IMR-90 (cell line): ENCODE results near the gene RPRM. TPM values are rescaled to one million over a fixed set of nuclear protein-coding genes. Genes with fewer than 3 reads are reported as not detected.

ENCODE experiments used
- ATAC-seq: fragments of 200-7000 bp; cut with Tn5 transposase; 2 replicates; pipeline ENCODE4 v1.9.1; 2020; ENCODE audit warnings: low read depth, mild to moderate bottlenecking, moderate library complexity
- BruUV-seq: library from RNA; stranded (reverse); fragments of 400-500 nt; replicated peaks from 2 replicates; lab custom pipeline; 2021; lab: Mats Ljungman, UMichigan
- CTCF ChIA-PET: fragments of 300-600 bp; formaldehyde crosslinking; extraction: SDS; loops from one replicate; lab custom pipeline; 2021; ENCODE audit warnings: antibody characterized with exemption; lab: Yijun Ruan, JAX
- POLR2A ChIA-PET: fragments of 300-600 bp; sonication (Branson Sonifier 250); formaldehyde crosslinking; loops from one replicate; lab custom pipeline; 2022; ENCODE audit warnings: antibody characterized with exemption; ENCODE audit not compliant: unreplicated experiment; lab: Charles Lee
- DNase-seq: peaks from one replicate; pipeline ENCODE4 v3.0.0; 2013
- H2AFZ ChIP-seq: replicated peaks from 2 replicates; pipeline ENCODE3; 2013; ENCODE audit warnings: low read length, mild to moderate bottlenecking; ENCODE audit not compliant: poor library complexity
- H2AK5ac ChIP-seq: 2 replicates; pipeline ENCODE4 v1.6.1; 2013; ENCODE audit warnings: low read depth, low read length, inconsistent platforms
- H2AK9ac ChIP-seq: replicated peaks from 2 replicates; pipeline ENCODE3; 2013; ENCODE audit warnings: mild to moderate bottlenecking, low read depth, low read length, moderate library complexity; ENCODE audit not compliant: poor library complexity
- H2BK120ac ChIP-seq: 2 replicates; pipeline ENCODE4 v1.6.1; 2013; ENCODE audit warnings: low read depth, low read length, inconsistent platforms
- H2BK15ac ChIP-seq: 3 replicates; pipeline ENCODE4 v1.6.1; 2013; ENCODE audit warnings: low read depth, low read length, inconsistent platforms
- H2BK20ac ChIP-seq: 2 replicates; pipeline ENCODE4 v1.6.1; 2013; ENCODE audit warnings: low read depth, mild to moderate bottlenecking, inconsistent platforms, low read length, moderate library complexity
- H2BK5ac ChIP-seq: 2 replicates; pipeline ENCODE4 v1.6.1; 2013; ENCODE audit warnings: mild to moderate bottlenecking, low read depth, low read length, inconsistent platforms; ENCODE audit not compliant: poor library complexity, severe bottlenecking
- H3K14ac ChIP-seq: replicated peaks from 2 replicates; pipeline ENCODE4 v1.6.1; 2013; ENCODE audit warnings: low read depth, low read length, inconsistent platforms
- H3K18ac ChIP-seq: 2 replicates; pipeline ENCODE4 v1.6.1; 2013; ENCODE audit warnings: low read depth, low read length, control low read depth
- H3K23ac ChIP-seq: 2 replicates; pipeline ENCODE4 v1.6.1; 2013; ENCODE audit warnings: low read depth, low read length, inconsistent platforms
- H3K27ac ChIP-seq: 2 replicates; pipeline ENCODE4 v1.5.1; 2013; ENCODE audit warnings: mild to moderate bottlenecking, control low read depth, low read length; ENCODE audit not compliant: insufficient read depth
- H3K27me3 ChIP-seq: 2 replicates; pipeline ENCODE4 v1.6.1; 2013; ENCODE audit warnings: low read length; ENCODE audit not compliant: control insufficient read depth, insufficient read depth
- H3K36me3 ChIP-seq: 2 replicates; pipeline ENCODE4 v1.6.1; 2013; ENCODE audit warnings: low read length, mixed read lengths; ENCODE audit not compliant: control insufficient read depth, insufficient read depth
- H3K4ac ChIP-seq: 2 replicates; pipeline ENCODE4 v1.6.1; 2013; ENCODE audit warnings: low read depth, low read length, inconsistent platforms
- H3K4me1 ChIP-seq: 2 replicates; pipeline ENCODE4 v1.6.1; 2013; ENCODE audit warnings: low read length, mixed read lengths; ENCODE audit not compliant: control insufficient read depth, insufficient read depth
- H3K4me2 ChIP-seq: 2 replicates; pipeline ENCODE4 v1.6.1; 2013; ENCODE audit warnings: low read depth, mild to moderate bottlenecking, control low read depth, low read length, moderate library complexity
- H3K4me3 ChIP-seq: 2 replicates; pipeline ENCODE4 v1.5.1; 2013; ENCODE audit warnings: low read depth, mild to moderate bottlenecking, control low read depth, low read length, moderate library complexity; ENCODE audit not compliant: insufficient read depth
- H3K56ac ChIP-seq: 2 replicates; pipeline ENCODE4 v1.6.1; 2013; ENCODE audit warnings: low read length, inconsistent platforms; ENCODE audit not compliant: insufficient read depth; ENCODE audit errors: extremely low read depth
- H3K79me1 ChIP-seq, 2 experiments: 2 replicates each; pipeline ENCODE4 v1.6.1; 2013; ENCODE audit warnings: low read length in 2 of 2, inconsistent platforms in 1 of 2, low read depth in 1 of 2
- H3K9ac ChIP-seq: 2 replicates; pipeline ENCODE4 v1.6.1; 2013; ENCODE audit warnings: low read depth, low read length, control low read depth
- H3K9me1 ChIP-seq: 2 replicates; pipeline ENCODE4 v1.6.1; 2013; ENCODE audit warnings: low read length, inconsistent platforms; ENCODE audit not compliant: insufficient read depth
- H3K9me3 ChIP-seq: 2 replicates; pipeline ENCODE4 v1.6.1; 2013; ENCODE audit warnings: low read length; ENCODE audit not compliant: control insufficient read depth, insufficient read depth
- H4K20me1 ChIP-seq: 2 replicates; pipeline ENCODE4 v1.6.1; 2013; ENCODE audit warnings: low read length, inconsistent platforms; ENCODE audit not compliant: insufficient read depth
- H4K5ac ChIP-seq: 2 replicates; pipeline ENCODE4 v1.6.1; 2013; ENCODE audit warnings: mild to moderate bottlenecking, low read depth, low read length, control low read depth
- H4K8ac ChIP-seq, 2 experiments: 2 replicates each; pipeline ENCODE4 v1.6.1; 2013; ENCODE audit warnings: low read depth in 2 of 2, low read length in 2 of 2, control low read depth in 1 of 2, inconsistent platforms in 1 of 2
- H4K91ac ChIP-seq: 2 replicates; pipeline ENCODE4 v1.6.1; 2013; ENCODE audit warnings: low read depth, low read length, inconsistent platforms; ENCODE audit not compliant: insufficient read depth
- CEBPB ChIP-seq: IDR thresholded peaks from 2 replicates; pipeline ENCODE4 v1.6.1; 2012; ENCODE audit warnings: low read depth, low read length, improper control_type of control experiment
- ELK1 ChIP-seq: fragments of 150-350 bp; IDR thresholded peaks from 2 replicates; pipeline ENCODE4 v1.6.1; 2016; ENCODE audit warnings: low read depth, mild to moderate bottlenecking, low read length, moderate library complexity, borderline replicate concordance
- MAFK ChIP-seq: IDR thresholded peaks from 2 replicates; pipeline ENCODE4 v1.6.1; 2012; ENCODE audit warnings: low read depth, low read length, improper control_type of control experiment
- MAZ ChIP-seq: IDR thresholded peaks from 2 replicates; pipeline ENCODE4 v1.6.1; 2012; ENCODE audit warnings: low read depth, mild to moderate bottlenecking, low read length, improper control_type of control experiment, moderate library complexity, borderline replicate concordance
- NFE2L2 ChIP-seq: fragments of 150-350 bp; IDR thresholded peaks from 2 replicates; pipeline ENCODE4 v1.6.1; 2016; ENCODE audit warnings: low read depth, mild to moderate bottlenecking, low read length
- POLR2A ChIP-seq: IDR thresholded peaks from 2 replicates; pipeline ENCODE4 v1.6.1; 2012; ENCODE audit warnings: mild to moderate bottlenecking, low read depth, low read length
- RAD21 ChIP-seq: IDR thresholded peaks from 2 replicates; pipeline ENCODE4 v1.6.1; 2012; ENCODE audit warnings: low read length, improper control_type of control experiment
- RCOR1 ChIP-seq: IDR thresholded peaks from 2 replicates; pipeline ENCODE4 v1.6.1; 2012; ENCODE audit warnings: mild to moderate bottlenecking, low read length, improper control_type of control experiment; ENCODE audit not compliant: insufficient replicate concordance
- RFX5 ChIP-seq: IDR thresholded peaks from 2 replicates; pipeline ENCODE4 v1.8.0; 2012; ENCODE audit warnings: low read depth, mild to moderate bottlenecking, low read length, moderate library complexity
- WGBS, 2 experiments: methylation state at CpG; one replicate each; pipeline versions ENCODE4 v1.1.5 to v1.1.7; 2013; ENCODE audit warnings: missing lambda C conversion rate in 2 of 2; ENCODE audit not compliant: insufficient read length in 1 of 2; ENCODE audit errors: extremely low coverage in 2 of 2; 5-methylcytosine and 5-hydroxymethylcytosine counted together
- dilution Hi-C: fragments of 300-500 bp; cut with HindIII; formaldehyde crosslinking; loops from one replicate; pipeline ENCODE4 v1.14.3; 2018; ENCODE audit warnings: low sequenced_read_pairs; ENCODE audit not compliant: unreplicated experiment
- in situ Hi-C: fragments of 300-500 bp; cut with MboI; formaldehyde crosslinking; loops from 3 replicates; pipeline ENCODE4 v1.14.3; 2019; ENCODE audit warnings: low sequenced_read_pairs, inconsistent platforms, mixed read lengths
- intact Hi-C: fragments of 100-400 bp; cut with micrococcal nuclease; formaldehyde crosslinking; loops from 2 replicates; pipeline ENCODE4 v1.10.0; 2022
- polyA plus RNA-seq, 3 experiments: library from polyadenylated mRNA; depleted of rRNA; stranded (reverse); fragments of >200 nt; gene quantifications; 2 replicates each; pipeline ENCODE4 v1.2.3, GENCODE V29; 2012; ENCODE audit warnings: low replicate concordance in 1 of 3
- total RNA-seq: library from RNA; depleted of rRNA; stranded (reverse); fragments of >200 nt; gene quantifications from 2 replicates; pipeline ENCODE4 v1.2.3, GENCODE V29; 2012

Gene RPRM
- total and polyA plus RNA-seq, 2 of the 4 experiments (the other 2 are of a cell fraction), result not detected

DNA sequence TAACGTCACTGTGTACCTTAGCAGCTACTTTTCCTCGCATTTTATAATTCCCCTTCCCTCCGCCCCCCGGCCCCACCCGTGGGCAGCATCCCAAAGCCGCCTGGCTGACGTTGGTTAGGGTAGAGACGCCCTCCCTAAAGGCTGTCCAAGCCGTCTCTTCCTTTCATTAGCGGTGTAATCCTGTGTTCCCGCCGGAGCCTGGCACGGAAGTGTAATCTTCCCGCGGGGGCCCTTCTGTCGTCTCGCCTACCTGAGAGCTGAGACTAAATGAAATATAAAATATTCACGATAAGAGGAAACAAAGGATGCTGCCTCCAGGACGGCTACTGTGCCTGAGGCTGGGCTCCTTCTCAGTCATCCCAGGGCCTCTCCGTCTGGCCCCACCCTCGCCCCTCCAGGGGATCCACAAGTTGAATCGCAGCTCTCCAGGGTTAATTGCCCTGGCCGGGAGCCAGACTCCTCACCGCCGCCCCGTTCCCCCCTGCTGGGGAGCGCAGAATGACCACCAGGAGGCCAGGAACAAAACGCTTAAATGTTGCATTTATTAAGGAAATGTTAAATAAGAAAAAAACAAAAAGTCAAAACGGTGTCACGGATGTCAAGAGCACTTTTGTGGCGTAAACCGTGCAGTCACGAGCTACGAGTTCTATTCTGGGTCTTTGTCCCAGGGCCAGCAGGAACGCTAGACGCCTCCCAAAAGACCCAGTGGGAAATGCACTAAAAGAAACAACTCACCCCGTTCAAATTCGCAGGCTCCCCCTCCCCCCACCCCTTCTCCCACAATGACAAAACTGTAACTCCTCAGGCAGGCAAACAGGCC, 1.5 kb downstream of the RPRM start:
- ATAC-seq (no peak), DNase-seq (no peak)
- Histone ChIP-seq H3K56ac (no peak overlapping the region), H2BK20ac (no peak overlapping the region), H3K9me3 (no peaks in the 10 kb centered on the region), H4K91ac (no peak overlapping the region), H4K20me1 (no peaks in the 10 kb centered on the region), H2AK5ac (no peak overlapping the region), H2AFZ (no peak overlapping the region), H3K18ac (no peak overlapping the region), H4K8ac (no peak overlapping the region), H4K5ac (no peak overlapping the region), H3K9me1 (no peaks in the 10 kb centered on the region), H3K27ac (no peak overlapping the region), H3K14ac (no peak overlapping the region), H3K4me3 (no peak overlapping the region), H2AK9ac (no peak overlapping the region), H2BK120ac (no peak overlapping the region), H2BK15ac (no peak overlapping the region), H3K36me3 (no peaks in the 10 kb centered on the region), H3K4ac (no peak overlapping the region), H3K27me3 (peaks cover 17% of the 10 kb centered on the region), H3K9ac (no peak overlapping the region), H3K4me2 (no peak overlapping the region), H3K79me1 (no peaks in the 10 kb centered on the region), H2BK5ac (no peak overlapping the region), H3K4me1 (no peaks in the 10 kb centered on the region), H3K23ac (no peak overlapping the region)
- dilution Hi-C loops, result no loop called here
- CTCF ChIA-PET, result no interaction called here
- WGBS, 2 experiments, result 3% methylated on average over 5 of the region's 38 CpGs; no CpG with 5 or more reads in 1 of the 2 experiments
- BruUV-seq, result no TSS peak
- intact Hi-C loops, result no loop called here
- TF ChIP-seq NFE2L2 (no peak), MAZ (no peak), ELK1 (no peak), MAFK (no peak), RFX5 (no peak), RAD21 (no peak), CEBPB (no peak), RCOR1 (no peak), POLR2A (no peak)
- in situ Hi-C loops, result no loop called here
- POLR2A ChIA-PET, result no interaction called here
